ENCODE data around the gene TMEM190.

Gene TMEM190

GRCh38 chr19:55352040-55352439 lies 24.6 kb upstream of the TMEM190 start:
- DNase-seq (ENCODE audit: low spot score): no peak

- DNase-seq (ENCODE audit: low spot score): no peak
These were observed 24.0 kb upstream of the TMEM190 start for GRCh38 chr19:55352549-55353145.

GRCh38 chr19:55353356-55353802 lies 23.2 kb upstream of the TMEM190 start:
- no peak for DNase-seq (ENCODE audit: low spot score)

- peak; percentile 45 for DNase-seq (ENCODE audit: low spot score)
These were observed 22.6 kb upstream of the TMEM190 start for GRCh38 chr19:55353803-55354697.

- DNase-seq (ENCODE audit: low spot score): no peak
These were observed 21.9 kb upstream of the TMEM190 start, which contains the start of gene COX6B2 for GRCh38 chr19:55354698-55355212. COX6B2 (minus strand) TSS chr19:55354719; CDS start chr19:55354521, 198 bp downstream.

- no peak for DNase-seq (ENCODE audit: low spot score)
These were observed 21.3 kb upstream of the TMEM190 start for GRCh38 chr19:55355213-55355821.

- DNase-seq (ENCODE audit: low spot score): no peak
These were observed 18.1 kb upstream of the TMEM190 start for GRCh38 chr19:55358493-55358892.

- DNase-seq (ENCODE audit: low spot score): no peak
These were observed 17.4 kb upstream of the TMEM190 start for GRCh38 chr19:55358943-55359908.

GRCh38 chr19:55360902-55361301 lies 15.7 kb upstream of the TMEM190 start:
- DNase-seq (ENCODE audit: low spot score): no peak

GRCh38 chr19:55362174-55362989 lies 14.2 kb upstream of the TMEM190 start:
- DNase-seq (ENCODE audit: low spot score): no peak

- DNase-seq (ENCODE audit: low spot score): no peak
These were observed 13.5 kb upstream of the TMEM190 start, which contains the start of gene GARIN5B for GRCh38 chr19:55362990-55363716. GARIN5B (minus strand) TSS chr19:55363260; CDS start chr19:55363066, 194 bp downstream.

- no peak for DNase-seq (ENCODE audit: low spot score)
These were observed 11.4 kb upstream of the TMEM190 start for GRCh38 chr19:55365245-55365644.

GRCh38 chr19:55365964-55366363 lies 10.7 kb upstream of the TMEM190 start:
- DNase-seq (ENCODE audit: low spot score): no peak

GRCh38 chr19:55366790-55367189 lies 9.8 kb upstream of the TMEM190 start:
- no peak for DNase-seq (ENCODE audit: low spot score)

GRCh38 chr19:55368106-55368505 lies 8.5 kb upstream of the TMEM190 start:
- no peak for DNase-seq (ENCODE audit: low spot score)

GRCh38 chr19:55368701-55369563 lies 7.7 kb upstream of the TMEM190 start:
- DNase-seq (ENCODE audit: low spot score): peak; percentile 46

- peak; percentile 58 for DNase-seq (ENCODE audit: low spot score)
These were observed 6.8 kb upstream of the TMEM190 start for GRCh38 chr19:55369653-55370304.

- peak; percentile 74 for DNase-seq (ENCODE audit: low spot score)
These were observed 6.2 kb upstream of the TMEM190 start, which contains the start of gene IL11 for GRCh38 chr19:55370305-55370988. IL11 (minus strand) TSS chr19:55370463; CDS start chr19:55370310, 153 bp downstream.

Data from RKO (cell line).